C4-2B (cell line): Measurements from ENCODE around the gene CCSAP.

ENCODE experiments used
- H3K27ac ChIP-seq: fragments of 450-650 bp; 2 replicates; pipeline ENCODE4 v1.5.1; 2017
- CTCF ChIP-seq: fragments of 450-650 bp; conservative IDR thresholded peaks from 2 replicates; pipeline ENCODE4 v1.5.1; 2017; ENCODE audit warnings: mild to moderate bottlenecking
- ZFX ChIP-seq: fragments of 450-650 bp; IDR thresholded peaks from 2 replicates; pipeline ENCODE4 v1.6.1; 2017

CCSAP gene

GRCh38 chr1:229342656-229343569 lies at the start of gene CCSAP:
Gene CCSAP, minus strand, starts transcription at chr1:229343047. Its CDS starts 582 bp downstream, at chr1:229342465.
- peak within 1 kb of the TSS; percentile 90 for H3K27ac ChIP-seq
- TF ChIP-seq ZFX: peak; percentile 32; the same call in 1 of the 2 replicates
- TF ChIP-seq CTCF: no peak

- TF ChIP-seq CTCF (no peak), ZFX (no peak)
- no peak overlapping the region for H3K27ac ChIP-seq
These were observed 47.3 kb upstream of the CCSAP start for GRCh38 chr1:229390130-229390529.

GRCh38 chr1:229388897-229389580 lies 46.2 kb upstream of the CCSAP start:
- no peak overlapping the region for H3K27ac ChIP-seq
- TF ChIP-seq ZFX: no peak
- no peak for TF ChIP-seq CTCF

- TF ChIP-seq CTCF (no peak), ZFX (no peak)
- no peak overlapping the region for H3K27ac ChIP-seq
These were observed 43.1 kb upstream of the CCSAP start for GRCh38 chr1:229385853-229386456.

GRCh38 chr1:229384822-229385221 lies 42.0 kb upstream of the CCSAP start:
- no peak for TF ChIP-seq ZFX
- TF ChIP-seq CTCF: no peak
- H3K27ac ChIP-seq: no peak overlapping the region

GRCh38 chr1:229383961-229384360 lies 41.1 kb upstream of the CCSAP start:
- no peak overlapping the region for H3K27ac ChIP-seq
- TF ChIP-seq ZFX: no peak
- TF ChIP-seq CTCF: no peak

GRCh38 chr1:229383188-229383587 lies 40.3 kb upstream of the CCSAP start:
- TF ChIP-seq CTCF: no peak
- TF ChIP-seq ZFX: no peak

More at GRCh38 chr1:229383188-229383587, 40.3 kb upstream of the CCSAP start:
- no peak overlapping the region for H3K27ac ChIP-seq
